Measurements from ENCODE around the gene OR5AR1. TPM values are rescaled to one million over a fixed set of nuclear protein-coding genes. Genes with fewer than 3 reads are reported as not detected.

Gene OR5AR1
- total and polyA plus RNA-seq, 2 of the 13 experiments (the other 11 are each of a cell fraction or from before 2014, with no cell fraction given), result not detected

DNA sequence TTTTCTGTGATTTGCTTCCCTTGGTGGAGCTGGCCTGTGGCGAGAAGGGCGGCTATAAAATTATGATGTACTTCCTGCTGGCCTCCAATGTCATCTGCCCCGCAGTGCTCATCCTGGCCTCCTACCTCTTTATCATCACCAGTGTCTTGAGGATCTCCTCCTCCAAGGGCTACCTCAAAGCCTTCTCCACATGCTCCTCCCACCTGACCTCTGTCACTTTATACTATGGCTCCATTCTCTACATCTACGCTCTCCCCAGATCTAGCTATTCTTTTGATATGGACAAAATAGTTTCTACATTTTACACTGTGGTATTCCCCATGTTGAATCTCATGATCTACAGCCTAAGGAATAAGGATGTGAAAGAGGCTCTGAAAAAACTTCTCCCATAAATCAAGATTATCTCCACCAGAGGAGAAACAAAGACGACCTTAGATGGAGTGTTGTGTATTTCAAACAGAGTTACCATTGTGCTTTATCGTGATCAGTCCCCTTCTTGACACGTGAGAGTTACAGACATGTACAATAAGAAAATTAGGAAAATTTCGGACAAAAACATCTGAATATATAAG is 37.5 kb downstream of the OR5AR1 start:
- CTCF ChIA-PET (ENCODE audit: low intra/inter-chr PET ratio, low total read pairs), result no interaction called here
- 7% methylated on average over 8 of the region's 8 CpGs for whole genome bisulfite sequencing (ENCODE audit: low lambda C conversion rate)
- ATAC-seq, result no peak
- H3K36me3 ChIP-seq (replicated peaks in 1 of 2; ENCODE audit: control insufficient read depth in 1 of 2, insufficient read depth in 2 of 2, low read length in 2 of 2), result no peaks in the 10 kb centered on the region
- H3K27ac ChIP-seq (ENCODE audit: extremely low read length, insufficient read depth, low read length), result no peak overlapping the region
- no peak overlapping the region for H3K9ac ChIP-seq (ENCODE audit: insufficient read depth, low read depth, low read length)
- H3K4me3 ChIP-seq (replicated peaks in 1 of 3; ENCODE audit: insufficient read depth in 1 of 3, low read depth in 2 of 3, low read length in 3 of 3), result no peak overlapping the region
- no peak for DNase-seq (ENCODE audit: low spot score)
- no peaks in the 10 kb centered on the region for H3K4me1 ChIP-seq (ENCODE audit: insufficient read depth, low read length)
- TF ChIP-seq ZNF160 (CRISPR knock-in tag; IDR thresholded peaks at IDR 0.05), result no peak
- TF ChIP-seq, protein P1, sequence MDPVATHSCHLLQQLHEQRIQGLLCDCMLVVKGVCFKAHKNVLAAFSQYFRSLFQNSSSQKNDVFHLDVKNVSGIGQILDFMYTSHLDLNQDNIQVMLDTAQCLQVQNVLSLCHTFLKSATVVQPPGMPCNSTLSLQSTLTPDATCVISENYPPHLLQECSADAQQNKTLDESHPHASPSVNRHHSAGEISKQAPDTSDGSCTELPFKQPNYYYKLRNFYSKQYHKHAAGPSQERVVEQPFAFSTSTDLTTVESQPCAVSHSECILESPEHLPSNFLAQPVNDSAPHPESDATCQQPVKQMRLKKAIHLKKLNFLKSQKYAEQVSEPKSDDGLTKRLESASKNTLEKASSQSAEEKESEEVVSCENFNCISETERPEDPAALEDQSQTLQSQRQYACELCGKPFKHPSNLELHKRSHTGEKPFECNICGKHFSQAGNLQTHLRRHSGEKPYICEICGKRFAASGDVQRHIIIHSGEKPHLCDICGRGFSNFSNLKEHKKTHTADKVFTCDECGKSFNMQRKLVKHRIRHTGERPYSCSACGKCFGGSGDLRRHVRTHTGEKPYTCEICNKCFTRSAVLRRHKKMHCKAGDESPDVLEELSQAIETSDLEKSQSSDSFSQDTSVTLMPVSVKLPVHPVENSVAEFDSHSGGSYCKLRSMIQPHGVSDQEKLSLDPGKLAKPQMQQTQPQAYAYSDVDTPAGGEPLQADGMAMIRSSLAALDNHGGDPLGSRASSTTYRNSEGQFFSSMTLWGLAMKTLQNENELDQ (CRISPR knock-in tag; IDR thresholded peaks at IDR 0.05; ENCODE audit: borderline replicate concordance), result no peak
- TF ChIP-seq ZNF264 (CRISPR knock-in tag; IDR thresholded peaks at IDR 0.05), result no peak
- TF ChIP-seq, protein P2, sequence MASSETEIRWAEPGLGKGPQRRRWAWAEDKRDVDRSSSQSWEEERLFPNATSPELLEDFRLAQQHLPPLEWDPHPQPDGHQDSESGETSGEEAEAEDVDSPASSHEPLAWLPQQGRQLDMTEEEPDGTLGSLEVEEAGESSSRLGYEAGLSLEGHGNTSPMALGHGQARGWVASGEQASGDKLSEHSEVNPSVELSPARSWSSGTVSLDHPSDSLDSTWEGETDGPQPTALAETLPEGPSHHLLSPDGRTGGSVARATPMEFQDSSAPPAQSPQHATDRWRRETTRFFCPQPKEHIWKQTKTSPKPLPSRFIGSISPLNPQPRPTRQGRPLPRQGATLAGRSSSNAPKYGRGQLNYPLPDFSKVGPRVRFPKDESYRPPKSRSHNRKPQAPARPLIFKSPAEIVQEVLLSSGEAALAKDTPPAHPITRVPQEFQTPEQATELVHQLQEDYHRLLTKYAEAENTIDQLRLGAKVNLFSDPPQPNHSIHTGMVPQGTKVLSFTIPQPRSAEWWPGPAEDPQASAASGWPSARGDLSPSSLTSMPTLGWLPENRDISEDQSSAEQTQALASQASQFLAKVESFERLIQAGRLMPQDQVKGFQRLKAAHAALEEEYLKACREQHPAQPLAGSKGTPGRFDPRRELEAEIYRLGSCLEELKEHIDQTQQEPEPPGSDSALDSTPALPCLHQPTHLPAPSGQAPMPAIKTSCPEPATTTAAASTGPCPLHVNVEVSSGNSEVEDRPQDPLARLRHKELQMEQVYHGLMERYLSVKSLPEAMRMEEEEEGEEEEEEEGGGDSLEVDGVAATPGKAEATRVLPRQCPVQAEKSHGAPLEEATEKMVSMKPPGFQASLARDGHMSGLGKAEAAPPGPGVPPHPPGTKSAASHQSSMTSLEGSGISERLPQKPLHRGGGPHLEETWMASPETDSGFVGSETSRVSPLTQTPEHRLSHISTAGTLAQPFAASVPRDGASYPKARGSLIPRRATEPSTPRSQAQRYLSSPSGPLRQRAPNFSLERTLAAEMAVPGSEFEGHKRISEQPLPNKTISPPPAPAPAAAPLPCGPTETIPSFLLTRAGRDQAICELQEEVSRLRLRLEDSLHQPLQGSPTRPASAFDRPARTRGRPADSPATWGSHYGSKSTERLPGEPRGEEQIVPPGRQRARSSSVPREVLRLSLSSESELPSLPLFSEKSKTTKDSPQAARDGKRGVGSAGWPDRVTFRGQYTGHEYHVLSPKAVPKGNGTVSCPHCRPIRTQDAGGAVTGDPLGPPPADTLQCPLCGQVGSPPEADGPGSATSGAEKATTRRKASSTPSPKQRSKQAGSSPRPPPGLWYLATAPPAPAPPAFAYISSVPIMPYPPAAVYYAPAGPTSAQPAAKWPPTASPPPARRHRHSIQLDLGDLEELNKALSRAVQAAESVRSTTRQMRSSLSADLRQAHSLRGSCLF (CRISPR knock-in tag; IDR thresholded peaks at IDR 0.05; ENCODE audit: borderline replicate concordance), result no peak
- TF ChIP-seq, protein P3, sequence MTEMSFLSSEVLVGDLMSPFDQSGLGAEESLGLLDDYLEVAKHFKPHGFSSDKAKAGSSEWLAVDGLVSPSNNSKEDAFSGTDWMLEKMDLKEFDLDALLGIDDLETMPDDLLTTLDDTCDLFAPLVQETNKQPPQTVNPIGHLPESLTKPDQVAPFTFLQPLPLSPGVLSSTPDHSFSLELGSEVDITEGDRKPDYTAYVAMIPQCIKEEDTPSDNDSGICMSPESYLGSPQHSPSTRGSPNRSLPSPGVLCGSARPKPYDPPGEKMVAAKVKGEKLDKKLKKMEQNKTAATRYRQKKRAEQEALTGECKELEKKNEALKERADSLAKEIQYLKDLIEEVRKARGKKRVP (CRISPR knock-in tag; IDR thresholded peaks at IDR 0.05), result no peak
- no peak for TF ChIP-seq ZNF292 (CRISPR knock-in tag; IDR thresholded peaks at IDR 0.05; ENCODE audit: borderline replicate concordance, low read depth)
- TF ChIP-seq, protein P4, sequence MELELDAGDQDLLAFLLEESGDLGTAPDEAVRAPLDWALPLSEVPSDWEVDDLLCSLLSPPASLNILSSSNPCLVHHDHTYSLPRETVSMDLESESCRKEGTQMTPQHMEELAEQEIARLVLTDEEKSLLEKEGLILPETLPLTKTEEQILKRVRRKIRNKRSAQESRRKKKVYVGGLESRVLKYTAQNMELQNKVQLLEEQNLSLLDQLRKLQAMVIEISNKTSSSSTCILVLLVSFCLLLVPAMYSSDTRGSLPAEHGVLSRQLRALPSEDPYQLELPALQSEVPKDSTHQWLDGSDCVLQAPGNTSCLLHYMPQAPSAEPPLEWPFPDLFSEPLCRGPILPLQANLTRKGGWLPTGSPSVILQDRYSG (CRISPR knock-in tag; IDR thresholded peaks at IDR 0.05), result no peak
- TF ChIP-seq ZNF432 (CRISPR knock-in tag; IDR thresholded peaks at IDR 0.05; ENCODE audit: borderline replicate concordance), result no peak
- no peak for TF ChIP-seq KMT2A (CRISPR knock-in tag; IDR thresholded peaks at IDR 0.05)
- TF ChIP-seq, protein P5, sequence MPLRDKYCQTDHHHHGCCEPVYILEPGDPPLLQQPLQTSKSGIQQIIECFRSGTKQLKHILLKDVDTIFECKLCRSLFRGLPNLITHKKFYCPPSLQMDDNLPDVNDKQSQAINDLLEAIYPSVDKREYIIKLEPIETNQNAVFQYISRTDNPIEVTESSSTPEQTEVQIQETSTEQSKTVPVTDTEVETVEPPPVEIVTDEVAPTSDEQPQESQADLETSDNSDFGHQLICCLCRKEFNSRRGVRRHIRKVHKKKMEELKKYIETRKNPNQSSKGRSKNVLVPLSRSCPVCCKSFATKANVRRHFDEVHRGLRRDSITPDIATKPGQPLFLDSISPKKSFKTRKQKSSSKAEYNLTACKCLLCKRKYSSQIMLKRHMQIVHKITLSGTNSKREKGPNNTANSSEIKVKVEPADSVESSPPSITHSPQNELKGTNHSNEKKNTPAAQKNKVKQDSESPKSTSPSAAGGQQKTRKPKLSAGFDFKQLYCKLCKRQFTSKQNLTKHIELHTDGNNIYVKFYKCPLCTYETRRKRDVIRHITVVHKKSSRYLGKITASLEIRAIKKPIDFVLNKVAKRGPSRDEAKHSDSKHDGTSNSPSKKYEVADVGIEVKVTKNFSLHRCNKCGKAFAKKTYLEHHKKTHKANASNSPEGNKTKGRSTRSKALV (CRISPR knock-in tag; IDR thresholded peaks at IDR 0.05), result no peak
- H3K4me2 ChIP-seq (ENCODE audit: low read depth, low read length), result no peak overlapping the region
- H3K79me2 ChIP-seq (ENCODE audit: insufficient read depth, low read length), result no peaks in the 10 kb centered on the region
- in situ Hi-C loops (cut with HindIII; ENCODE audit: extremely low pct_ligation_motif_present, low pct_unique_long_range_greater_than_20kb), result no loop called here
- H3K9me3 ChIP-seq (ENCODE audit: low read length), result no peaks in the 10 kb centered on the region
- FAIRE-seq, result no peak
- H3K27me3 ChIP-seq (ENCODE audit: control insufficient read depth in 1 of 2, insufficient read depth in 2 of 2, low read length in 2 of 2), result no peaks in the 10 kb centered on the region
- no peaks in the 10 kb centered on the region for H4K20me1 ChIP-seq (ENCODE audit: insufficient read depth, low read length)
- POLR2A ChIA-PET, result no interaction called here
- BruUV-seq (replicated peaks), result no TSS peak
- intact Hi-C loops (cut with micrococcal nuclease; ENCODE audit: unreplicated experiment), result no loop called here
- no peak overlapping the region for H2AFZ ChIP-seq (ENCODE audit: low read length)
